SKM-1 (cell line): ENCODE results near the gene COMMD7.
A peak's percentile ranks its signal among the peaks of the same experiment; 100 is the strongest.
"Not testable (repeated sequence)": the region's sequence is repeated elsewhere in the genome, so short reads cannot be mapped to it uniquely, and the experiment has no call there.

Experiments
- DNase-seq: peaks from one replicate; lab custom pipeline; 2025; ENCODE audit not compliant: unreplicated experiment; lab: John Stamatoyannopoulos, UW

The COMMD7 gene

DNA sequence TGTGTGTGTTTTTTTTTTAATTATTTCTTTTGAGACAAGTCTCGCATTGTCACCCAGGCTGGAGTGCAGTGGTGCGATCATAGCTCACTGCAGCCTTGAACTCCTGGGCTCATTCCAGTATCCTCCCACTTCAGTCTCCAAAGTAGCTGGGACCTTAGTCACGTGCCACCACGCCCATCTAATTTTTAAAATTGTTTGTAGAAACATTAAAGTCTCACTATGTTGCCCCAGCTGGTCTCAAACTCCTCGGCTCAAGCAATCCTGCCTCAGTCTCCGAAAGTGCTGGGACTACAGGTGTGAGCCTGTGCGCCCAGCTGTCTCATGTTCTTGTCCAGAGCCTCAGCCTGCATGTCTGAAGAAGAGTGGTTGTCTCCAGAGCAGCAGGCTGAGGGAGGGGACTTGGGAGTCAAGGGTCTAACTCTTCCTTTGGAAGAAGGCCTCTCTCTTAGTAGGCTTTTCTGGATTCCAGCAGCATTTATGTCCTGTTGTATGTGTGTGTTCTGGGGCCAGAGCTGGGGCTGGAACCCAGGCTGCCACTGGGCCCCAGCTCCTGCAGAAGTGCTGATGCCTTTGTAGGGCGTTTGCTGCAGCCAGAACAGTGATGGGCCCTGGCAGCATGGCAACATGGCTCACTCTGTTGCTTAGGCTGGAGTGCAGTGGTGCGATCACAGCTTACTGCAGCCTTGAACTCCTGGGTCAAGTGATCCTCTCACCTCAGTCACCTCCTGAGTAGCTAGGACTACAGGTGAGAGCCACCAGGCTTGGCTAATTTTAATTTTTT is 24.3 kb upstream of the COMMD7 start:
- no peak for DNase-seq

DNA sequence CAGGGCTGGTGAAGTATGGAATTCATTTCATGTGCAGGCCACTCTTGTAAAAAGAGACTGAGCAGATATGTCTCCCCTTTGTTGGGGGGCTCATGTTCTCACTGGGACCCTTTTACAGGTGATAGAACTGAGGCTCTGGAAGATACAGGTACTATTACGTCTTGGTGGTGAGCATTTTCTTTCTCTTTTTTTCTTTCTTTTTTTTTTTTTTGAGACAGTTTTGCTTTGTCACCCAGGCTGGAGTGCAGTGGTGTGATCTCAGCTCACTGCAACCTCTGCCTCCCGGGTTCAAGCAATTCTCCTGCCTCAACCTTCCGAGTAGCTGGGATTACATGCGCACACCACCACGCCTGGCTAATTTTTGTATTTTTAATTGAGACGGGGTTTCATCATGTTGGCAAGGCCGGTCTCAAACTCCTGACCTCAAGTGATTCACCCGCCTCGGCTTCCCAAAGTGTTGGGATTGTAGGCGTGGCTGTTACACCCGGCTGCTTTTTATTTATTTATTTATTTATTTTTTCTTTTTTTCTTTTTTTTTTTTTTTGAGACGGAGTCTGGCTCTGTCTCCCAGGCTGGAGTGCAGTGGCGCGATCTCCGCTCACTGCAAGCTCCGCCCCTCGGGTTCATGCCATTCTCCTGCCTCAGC is 22.1 kb upstream of the COMMD7 start:
- DNase-seq, result not testable (repeated sequence)

DNA sequence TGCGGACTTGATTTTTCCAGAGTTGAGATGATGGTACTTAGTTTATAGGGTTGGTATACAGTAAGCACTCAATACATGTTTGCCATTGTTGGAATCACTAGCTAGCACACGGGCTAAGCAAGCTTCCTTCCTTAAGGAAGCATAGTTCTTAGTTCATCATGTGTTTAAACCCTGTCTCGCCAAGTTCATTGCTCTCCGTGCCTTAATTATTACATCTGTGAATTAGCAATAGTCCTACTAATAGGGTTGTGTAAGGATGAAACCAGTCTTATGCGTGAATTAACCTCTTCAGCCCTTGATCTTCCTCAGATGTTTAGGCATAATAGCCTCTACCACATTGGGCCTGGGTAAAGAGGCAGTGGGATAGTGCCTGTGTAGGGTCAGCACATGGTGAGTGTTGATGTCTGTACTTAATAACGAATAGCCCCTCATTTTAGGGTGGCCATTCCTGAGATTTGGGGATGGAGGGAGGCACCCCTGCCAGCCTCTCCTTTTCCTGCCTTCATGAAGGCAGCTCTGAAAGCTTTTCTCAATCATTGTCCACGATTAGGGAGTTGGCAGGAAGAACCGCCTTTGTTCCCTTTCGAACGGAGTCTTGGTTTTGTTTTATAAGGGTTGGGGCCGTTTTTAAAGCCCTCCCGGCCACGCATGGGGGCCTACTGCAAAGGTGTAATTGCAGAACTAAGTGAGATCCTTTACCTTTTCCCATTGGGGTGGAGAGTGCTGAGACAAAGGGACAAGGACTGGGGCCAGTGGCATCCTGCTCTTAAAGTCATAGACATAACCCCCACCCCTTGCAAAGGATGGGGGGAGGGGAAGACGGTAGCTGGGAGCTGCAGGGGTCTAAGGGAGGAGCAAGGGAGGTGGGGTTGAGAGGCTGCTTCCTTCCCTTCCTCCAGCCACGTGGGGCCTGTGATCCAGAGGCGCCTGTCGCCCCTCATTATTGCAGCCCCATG is 21.0 kb upstream of the COMMD7 start:
- DNase-seq, result no peak

DNA sequence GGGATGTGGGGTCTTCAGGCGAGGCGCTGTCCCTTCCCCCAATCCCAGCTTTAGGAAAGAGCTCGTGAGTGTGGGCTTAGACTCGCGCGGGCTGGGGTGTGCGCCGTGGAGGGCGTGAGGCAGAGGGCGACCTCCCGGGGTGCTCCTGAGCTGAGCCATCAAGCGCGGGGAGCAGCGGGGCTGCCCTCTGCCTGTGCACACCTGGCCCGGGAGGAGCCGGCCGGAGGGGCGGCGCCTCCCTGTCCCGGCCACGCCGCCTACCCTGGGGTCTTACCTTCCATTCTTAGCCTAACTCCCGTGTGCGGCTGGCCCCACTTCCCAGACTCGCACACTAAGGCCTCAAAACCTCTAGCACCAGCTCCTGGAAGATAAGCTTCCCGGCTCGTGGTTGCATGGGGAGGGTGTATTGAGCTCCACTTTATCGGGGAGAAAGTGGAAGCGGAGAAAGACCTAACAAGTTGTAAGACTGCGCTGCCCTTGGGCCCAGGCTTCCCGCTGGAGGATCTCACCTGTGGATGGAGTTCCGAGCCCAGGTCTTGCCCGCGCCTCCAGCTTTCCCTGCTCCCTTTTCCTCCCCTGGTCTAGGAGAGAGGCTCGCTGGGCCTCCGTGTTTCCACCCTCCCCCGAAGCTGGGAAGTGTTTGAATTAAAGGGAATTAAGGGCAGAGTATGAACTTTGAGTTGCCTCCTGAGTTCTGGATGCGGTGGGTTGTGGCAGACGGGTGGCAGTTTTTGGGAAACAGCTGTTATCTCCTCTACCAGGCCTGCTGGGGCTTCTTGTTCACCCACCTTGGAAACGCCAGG is 20.1 kb upstream of the COMMD7 start:
- no peak for DNase-seq

DNA sequence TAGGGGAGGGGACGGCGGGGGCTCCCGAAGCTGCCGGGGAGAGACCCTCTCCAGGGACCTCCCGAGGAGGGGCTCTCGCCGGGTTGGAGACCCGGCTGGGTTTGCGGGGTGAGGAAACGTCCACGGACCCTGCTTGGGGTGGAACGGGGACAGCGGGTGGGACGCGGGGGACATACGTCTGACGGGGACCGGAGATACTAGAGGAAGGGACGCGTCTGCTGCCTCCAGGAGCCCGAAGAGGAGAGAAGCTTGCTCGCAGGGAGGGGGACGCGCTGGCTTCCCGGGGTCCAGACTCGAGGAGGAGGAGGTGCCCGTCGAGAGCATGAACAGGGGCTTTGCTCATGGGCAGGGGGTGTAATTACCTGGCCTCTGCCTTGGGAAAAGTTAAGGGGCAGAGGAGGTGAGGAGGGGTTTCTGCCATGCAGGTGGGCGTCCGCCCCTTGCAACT is 19.5 kb upstream of the COMMD7 start:
- no peak for DNase-seq

DNA sequence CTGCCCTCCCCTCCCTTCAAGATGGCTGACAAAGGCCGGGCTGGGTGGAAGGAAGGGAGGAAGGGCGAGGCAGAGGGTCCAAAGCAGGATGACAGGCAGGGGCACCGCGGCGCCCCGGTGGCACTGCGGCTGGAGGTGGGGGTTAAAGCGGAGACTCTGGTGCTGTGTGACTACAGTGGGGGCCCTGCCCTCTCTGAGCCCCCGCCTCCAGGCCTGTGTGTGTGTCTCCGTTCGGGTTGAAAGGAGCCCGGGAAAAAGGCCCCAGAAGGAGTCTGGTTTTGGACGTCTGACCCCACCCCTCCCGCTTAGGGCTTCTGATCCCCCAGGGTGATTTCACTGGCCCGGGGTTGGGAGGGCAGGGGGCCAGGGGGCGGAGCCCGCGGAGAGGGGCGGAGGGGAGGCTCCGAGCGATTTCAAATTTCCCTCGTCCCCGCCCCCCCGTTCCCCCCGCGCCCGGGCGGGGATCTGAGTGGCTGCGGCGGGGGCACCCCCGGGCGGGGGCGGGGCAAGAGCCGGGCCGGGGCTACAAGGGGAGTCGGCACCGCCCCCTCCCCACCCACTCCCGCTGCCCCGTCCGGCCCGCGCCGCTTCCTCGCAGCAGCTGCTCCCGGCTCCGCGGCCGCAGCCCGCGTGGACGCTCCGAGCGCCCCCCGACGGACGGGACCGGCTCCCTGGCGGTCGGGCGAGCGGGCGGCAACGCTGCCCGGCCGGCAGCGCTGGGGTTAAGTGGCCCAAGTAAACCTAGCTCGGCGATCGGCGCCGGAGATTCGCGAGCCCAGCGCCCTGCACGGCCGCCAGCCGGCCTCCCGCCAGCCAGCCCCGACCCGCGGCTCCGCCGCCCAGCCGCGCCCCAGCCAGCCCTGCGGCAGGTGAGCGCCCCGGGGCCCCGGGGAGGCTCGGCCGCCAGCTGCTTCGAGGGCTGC is 18.8 kb upstream of the COMMD7 start, which contains the start of gene DNMT3B:
Gene DNMT3B, plus strand, starts transcription at position 555 of the 923 bp plus-strand sequence. CDS start 17,939 bp downstream, outside the sequence.
- peak; percentile 60 for DNase-seq

DNA sequence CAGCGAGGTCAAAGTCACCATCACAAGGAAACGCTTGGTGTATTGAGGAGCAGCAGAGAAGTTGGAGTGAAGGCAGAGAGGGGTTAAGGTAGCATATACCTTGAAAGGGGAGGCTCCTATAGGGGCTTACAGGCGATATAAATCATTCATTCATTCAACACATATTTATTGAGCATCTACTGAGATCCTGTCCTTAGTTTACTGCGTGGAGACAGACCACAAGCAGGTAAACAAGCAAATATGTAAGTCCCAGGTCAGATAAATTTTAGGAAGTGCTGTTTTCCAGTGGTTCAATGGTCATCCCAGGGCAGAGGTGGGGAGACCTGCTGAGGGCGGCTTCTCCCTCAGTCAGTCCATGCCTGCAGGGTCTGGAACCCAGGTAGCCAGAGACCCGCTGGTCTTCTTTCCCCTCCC is 18.2 kb upstream of the COMMD7 start:
- no peak for DNase-seq

DNA sequence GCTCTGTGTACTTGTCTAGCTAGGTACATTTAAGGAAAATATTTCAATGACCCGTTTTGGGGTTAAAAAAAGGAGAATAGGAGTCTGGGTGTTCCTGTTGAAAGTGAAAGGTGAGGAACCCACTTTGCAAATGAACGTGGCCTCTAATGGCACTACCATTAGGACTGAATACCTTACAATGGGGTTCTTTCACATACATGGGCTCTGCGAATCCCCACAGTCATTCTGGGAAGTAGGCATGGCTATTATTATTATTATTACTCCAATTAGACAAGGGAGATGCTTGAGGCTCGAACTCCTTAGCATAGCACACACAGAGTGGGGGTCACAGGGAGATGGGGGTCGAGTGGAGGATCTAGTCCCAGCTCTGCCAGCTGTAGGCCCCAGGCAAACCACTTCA is 12.9 kb upstream of the COMMD7 start:
- no peak for DNase-seq

DNA sequence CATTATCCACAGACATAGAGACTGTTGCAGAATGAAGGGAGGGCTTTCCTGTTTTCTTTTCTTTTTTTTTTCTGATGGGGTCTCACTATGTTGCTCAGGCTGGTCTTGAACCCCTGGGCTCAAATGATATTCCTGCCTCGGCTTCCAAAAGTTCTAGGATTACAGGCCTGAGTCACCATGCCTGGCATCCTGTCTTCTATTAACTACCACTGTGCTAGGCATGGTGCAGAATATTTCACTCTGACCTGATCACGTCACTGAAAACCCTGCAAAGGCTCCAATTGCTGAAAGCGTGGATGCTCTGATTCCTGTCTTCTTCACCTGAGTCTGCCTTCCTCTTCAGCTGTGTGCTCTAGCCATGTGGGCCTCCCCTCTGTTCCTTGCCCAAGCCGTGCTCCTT is 10.5 kb upstream of the COMMD7 start:
- no peak for DNase-seq

DNA sequence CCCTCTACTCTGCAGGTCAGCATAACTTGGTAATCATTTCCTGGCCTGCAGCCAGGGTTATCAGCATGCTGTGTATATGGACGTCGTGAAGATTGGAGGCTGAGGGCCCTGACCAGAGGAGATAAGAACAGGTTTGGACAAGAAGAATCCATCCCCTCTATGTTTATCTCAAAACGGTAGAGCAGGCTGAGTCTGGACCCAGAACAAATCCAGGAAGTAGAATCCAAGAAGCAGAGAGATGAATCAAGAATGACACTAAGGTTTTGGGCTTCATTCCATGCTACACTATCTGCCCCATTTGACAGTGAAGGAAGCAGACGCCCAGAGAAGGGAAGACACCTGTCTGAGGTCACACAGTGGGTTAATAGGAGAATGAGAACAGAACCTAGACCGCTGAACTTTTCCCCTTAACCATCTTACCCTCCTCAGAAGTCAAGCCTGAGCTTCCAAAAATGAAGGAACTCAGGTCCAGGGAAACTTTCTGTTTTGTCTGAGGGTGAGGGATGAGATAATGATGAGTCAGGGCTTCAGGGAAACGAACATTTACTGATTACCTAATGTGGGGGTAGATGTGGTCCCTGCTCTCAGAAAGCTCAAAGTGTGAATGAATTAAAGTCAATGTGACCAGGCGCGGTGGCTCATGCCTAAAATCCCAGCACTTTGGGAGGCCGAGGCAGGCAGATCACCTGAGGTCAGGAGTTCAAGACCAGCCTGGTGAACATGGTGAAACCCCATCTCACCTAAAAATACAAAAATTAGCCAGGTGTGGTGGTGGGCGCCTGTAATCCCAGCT is 9.4 kb upstream of the COMMD7 start:
- DNase-seq, result no peak

DNA sequence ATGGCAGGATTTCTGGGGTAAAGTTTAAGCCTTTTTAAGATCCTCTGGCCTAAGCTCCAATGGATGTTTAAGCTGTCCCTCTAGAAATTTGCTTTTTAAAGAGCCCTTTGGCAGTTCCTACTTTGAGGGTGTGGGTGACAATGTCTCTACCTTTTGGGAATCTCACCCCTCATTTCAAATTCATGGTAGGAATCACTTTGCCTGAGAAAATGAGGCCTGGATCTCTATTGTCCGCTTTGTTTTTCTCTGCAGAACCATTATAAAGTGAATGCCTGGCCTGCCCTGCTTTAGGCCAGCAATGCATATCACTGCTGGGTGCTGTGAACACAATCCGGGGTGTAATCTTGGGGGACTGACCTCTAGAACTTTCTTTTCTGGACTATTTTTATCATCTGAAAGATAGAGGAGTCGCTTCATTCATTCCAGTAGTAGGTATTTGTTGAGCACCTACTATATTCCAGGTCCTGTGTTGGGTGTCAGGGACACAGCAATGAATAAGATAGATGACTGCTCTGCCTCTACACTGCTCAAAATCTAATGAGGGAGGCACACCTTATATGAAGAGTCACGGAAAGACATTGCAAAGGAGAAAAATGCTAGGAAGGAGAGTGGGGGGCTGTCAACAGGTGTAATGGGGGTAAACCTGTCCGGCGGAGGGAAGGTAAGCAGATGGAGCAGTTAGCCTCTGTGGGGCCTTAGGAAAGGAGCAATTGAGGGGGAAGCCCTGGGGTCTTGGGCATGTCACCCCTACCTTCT is 8.6 kb upstream of the COMMD7 start:
- DNase-seq, result no peak

DNA sequence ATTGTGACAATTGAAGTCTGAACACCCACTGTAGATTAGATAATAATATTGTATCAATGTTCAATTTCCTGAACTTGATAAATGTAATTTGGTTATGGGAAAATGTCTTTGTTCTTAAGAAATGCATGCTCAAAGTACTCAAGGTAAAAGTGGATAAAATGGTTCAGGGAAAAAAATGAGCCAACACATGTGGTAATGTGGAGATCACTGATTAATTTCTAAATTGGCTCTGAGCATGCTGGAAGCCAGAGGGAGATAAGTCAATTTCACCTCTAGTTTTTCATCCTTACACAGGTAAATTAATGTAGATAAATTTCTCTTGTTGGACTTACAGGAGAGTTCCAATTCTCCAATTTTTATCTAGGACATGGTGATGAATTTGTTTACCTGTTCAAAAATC is 8.0 kb upstream of the COMMD7 start:
- DNase-seq, result no peak

DNA sequence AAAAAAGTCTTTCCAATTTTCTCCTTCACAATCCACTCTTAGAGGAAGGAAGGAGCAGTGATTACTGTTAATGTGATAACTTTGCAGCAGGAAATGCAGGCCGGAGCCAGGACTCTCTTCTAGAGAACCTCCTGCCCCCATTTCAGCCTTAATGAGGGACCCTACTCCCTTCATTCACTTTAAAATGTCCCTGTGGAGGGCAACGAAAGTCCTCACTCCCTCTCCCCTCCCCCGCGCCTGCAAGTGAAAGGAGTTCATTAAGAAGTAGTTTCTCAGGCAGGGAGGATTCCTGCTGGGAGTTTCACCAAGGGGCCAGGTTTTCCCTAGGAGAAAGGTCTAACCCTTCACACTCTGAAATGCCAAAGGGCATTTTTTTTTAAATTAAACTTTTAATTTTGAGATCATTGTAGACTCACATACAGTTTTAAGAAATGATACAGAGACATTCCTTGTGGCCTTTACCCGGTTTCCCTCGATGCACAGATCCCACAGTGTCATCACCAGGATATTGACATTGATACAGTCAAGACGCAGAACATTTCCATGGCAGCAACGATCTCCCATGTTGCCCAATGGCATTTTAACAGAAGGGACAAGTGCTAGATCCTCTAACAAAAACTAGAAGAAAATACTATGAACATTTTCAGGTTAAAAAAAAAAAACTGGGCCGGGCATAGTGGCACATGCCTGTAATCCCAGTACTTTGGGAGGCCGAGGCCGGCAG is 6.8 kb upstream of the COMMD7 start:
- no peak for DNase-seq

DNA sequence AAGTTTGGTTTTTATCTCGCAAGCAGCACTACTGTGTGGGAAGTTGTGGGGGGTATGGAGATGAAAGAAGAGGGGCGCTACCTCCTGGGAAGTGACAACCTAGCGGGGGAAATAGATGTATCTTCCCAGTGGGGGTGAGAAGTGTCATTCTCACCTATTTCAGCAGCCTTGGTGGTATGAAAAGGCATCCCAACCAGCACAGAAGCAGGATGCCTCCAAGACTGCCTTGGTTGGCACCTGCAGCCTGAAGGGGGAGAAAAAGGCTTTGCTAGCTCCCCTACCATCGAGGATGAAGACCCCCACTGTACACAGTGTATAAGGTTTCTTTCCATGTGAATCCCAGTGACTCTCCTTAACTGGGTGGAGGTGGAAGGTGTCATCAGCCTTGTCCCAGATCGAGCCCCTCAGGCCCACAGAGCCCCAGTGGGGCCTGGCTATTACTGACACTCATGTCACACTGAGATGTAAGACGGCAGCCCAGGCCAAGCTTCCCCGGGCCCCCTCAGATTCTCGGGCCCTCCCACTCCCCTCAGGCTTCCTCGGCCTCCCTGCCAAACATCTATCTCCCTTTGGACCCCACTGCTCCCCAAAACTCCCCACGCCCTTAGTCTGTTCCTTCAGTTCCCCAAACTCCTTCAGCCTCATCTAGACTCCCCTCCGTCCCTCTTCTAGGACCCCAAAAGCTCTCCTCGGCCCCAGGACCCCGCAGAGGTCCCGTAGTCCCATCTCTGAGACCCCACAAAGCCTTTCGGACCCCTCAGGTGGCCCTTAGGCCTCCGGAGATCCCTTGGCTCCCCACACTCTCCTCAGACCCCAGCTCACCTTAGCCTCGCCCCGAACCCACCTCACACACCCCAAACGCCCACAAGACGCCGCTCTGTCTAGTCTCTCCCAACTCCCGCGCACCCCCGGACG is 688 bp downstream of the COMMD7 start:
- no peak for DNase-seq

DNA sequence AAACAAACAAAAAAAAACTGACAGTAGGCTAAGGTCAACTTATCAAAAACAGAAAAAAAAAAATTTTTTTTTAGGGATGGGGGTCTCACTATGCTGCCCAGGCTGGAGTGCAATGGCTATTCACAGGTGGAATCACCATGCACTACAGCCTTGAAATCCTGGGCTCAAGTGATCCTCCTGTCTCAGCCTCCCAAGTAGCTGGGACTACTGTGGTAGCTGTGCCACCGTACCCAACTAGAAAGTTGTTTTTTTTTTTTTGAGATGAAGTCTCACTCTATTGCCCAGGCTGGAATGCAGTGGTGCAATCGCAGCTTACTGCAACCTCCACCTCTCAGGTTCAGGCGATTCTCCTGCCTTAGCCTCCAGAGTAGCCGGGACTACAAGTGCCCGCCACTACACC is 2.1 kb downstream of the COMMD7 start:
- no peak for DNase-seq
